Stimulated activated naive CD4-positive, alpha-beta T cell (primary cell): Measurements from ENCODE around the gene CNTN1.
"Not testable (repeated sequence)": the region's sequence is repeated elsewhere in the genome, so short reads cannot be mapped to it uniquely, and the experiment has no call there.

Experiments
- DNase-seq, 6 experiments: peaks; one replicate each; lab custom pipeline; 2025; lab: John Stamatoyannopoulos, UW

The CNTN1 gene

DNA sequence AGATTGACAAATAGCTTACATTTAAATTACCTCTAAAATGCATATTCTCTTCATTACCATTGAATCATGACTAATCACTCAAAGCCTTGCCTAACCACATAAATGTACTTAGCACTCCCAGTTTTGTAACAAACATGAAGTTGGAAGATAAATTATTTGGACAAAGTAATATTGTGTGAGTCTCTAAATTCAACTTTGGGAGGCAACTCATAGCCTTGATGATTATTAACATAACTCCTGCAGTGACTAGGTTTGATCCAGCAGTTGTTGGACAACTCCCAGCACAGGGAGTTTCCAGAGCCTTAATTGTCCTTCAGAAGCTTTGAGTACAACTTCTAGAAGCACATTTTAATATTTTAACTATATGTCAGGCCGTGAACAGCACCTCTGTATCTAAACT is 342.4 kb downstream of the CNTN1 start:
- DNase-seq, result no peak

DNA sequence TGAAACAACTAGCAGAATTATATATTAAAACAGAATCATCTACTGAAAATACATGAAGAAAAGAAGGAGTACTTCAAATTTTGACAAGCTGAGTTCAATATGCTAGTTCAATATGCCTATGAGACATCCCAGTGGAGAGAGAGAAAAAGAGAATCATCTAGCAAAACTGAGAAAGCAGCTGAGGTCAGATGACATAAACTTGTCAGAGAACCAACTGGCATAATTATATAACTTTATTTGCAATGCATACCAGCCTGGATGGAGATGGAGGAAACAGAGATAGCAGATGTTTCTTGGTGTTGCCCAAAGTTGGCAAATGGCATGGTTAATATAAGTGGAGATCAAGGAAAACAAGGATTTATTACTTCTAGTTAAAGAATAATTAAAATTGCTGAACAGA is 347.2 kb downstream of the CNTN1 start:
- no peak for DNase-seq

GRCh38 chr12:41045509-41045908 is 353.3 kb downstream of the CNTN1 start:
- DNase-seq, result no peak

- no peak for DNase-seq
Measured at GRCh38 chr12:41049033-41049432, 356.8 kb downstream of the CNTN1 start.

- DNase-seq, result no peak
Measured at GRCh38 chr12:41051954-41052353, 359.7 kb downstream of the CNTN1 start.

DNA sequence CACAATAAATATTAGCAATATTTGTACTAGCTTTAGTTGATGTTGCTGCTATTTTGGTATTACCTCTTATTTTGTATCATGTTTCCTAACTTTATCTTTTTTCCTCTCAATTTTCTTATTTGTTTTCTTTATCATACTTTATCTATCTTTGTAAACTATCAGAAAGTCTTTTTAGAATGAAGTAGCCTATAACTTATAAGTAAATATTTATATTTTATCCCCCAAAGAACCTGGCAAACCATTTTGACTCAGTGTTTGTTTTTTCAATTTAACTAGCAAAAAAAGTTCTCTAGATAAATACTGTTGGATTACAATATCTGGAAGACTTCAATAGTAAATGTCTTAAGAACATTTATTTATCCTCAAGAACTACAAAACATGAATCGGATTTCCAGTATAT is 360.2 kb downstream of the CNTN1 start:
- DNase-seq, result no peak

DNA sequence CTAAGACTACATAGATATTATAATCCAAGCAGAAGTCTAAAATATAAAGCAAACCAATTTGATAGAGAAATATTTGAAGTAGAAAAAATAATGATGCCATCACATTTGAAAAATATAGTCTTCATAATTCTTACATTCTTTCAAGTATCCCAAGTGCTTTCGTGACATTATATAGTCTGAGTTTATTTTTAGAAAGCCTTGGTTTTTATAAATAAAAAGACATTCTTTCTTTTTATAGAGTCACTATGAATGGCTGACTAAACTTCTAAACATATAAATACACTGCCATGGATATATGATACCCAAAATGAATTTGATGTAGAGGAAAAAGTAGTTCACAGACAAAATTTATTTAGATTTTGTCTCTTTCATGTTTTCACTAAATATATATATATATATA is 360.8 kb downstream of the CNTN1 start:
- DNase-seq, result no peak

DNA sequence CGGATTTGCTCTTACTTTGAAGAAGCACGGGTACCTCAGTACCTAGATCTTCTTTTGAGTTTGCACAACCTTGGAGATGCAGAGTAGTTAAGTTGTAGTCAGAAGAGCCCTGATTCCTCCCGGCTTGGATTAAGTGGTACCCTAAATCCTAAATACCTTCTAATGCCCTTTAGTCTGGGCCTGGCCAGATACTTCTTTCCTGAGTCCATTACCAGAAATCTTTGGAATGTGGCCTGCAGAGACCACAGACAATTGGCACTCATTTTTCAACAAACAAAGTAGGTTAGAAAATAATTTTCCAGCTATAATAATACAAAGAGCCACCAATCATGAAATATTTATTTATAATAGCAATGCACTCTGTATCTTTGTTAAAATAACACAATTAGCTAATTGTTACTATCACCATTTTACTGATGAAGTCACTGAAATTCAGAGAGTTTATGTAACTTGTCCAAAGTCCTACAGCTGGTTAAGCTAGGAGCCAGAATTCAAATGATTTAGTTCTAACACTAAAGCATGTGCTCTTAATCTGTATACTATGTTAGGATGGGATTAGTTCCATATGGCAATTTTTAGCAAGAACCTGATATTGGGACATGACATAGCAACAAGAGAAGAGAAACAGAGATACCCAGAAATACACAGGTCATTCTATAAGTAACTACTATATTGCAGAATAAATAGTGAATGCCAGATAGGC is 363.8 kb downstream of the CNTN1 start:
- no peak for DNase-seq

DNA sequence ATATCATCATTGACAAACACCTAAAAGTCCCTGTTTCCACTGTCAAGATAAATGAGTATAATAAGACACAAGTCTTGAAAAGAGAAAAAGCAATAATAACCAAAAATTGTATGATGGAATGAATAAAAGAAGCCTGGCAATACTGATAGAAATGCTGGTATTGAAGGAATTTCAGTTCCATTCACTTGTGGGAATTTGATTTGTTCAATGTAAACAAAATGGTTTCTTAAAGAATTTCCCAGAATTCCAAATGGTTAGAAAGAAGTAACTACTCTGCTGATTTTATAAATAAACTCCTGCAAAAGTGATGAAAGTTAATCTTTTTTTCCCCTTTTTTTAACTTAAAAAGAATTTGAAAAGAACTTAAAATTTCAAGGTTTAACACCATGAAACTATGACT is 366.0 kb downstream of the CNTN1 start:
- no peak for DNase-seq

DNA sequence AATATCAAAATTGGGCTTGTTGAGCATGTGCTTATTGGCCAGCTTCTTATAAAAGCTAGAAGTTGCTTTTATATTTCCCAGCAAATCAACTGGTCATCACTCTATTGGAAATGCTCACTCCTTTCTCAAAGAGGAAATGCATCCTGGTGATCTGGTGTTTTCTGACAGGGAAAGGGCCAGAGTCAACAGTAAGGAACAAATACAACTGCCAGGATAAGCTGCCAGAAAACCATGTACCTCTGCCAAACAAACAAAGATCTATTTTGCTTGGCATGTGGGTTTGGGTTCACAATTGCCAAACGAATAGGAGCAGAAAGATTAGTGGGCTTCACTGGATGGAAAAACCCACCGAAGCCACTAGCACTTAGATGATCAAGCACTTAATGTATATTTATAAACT is 369.0 kb downstream of the CNTN1 start:
- DNase-seq, result no peak

GRCh38 chr12:41064411-41064810 is 372.2 kb downstream of the CNTN1 start:
- no peak for DNase-seq

GRCh38 chr12:41067941-41068645 is 375.9 kb downstream of the CNTN1 start:
- DNase-seq, result no peak

DNA sequence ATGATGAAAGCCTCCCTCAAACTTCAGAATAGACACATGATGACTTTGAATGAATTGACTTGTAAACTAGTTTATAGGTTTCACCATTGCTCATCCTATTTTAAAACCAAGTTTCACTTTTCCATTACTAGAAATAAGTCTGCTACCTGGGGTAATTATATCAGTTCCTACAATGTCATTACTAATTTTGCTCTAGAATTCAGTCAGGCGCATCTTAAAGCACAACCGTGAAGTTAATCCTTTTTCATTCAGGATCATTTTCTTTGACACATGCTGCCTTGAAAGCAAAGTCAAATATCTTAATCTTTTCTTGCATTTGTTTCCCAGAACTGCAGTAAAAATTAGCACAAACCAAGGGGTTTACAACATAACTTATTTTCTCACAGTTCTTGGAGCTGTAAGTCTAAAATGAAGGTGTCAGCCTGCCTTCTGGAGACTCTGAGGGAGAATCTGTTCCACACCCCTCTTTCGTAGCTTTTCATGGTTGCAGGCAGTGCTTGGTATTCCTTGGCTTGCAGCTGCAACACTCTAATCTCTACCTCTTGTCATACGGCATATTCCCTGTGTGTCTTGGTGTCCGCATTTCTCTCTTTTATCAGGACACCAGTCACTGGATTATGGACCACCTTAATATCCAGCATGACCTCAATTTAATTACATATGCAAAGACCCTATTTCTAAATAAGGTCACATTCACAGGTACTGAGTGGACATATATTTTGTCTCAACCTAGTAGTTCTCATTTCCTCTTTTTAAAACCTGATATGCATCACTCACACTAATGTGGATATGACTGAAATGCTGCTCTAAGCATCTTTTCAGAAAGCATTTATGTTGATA is 381.6 kb downstream of the CNTN1 start:
- DNase-seq, result no peak

DNA sequence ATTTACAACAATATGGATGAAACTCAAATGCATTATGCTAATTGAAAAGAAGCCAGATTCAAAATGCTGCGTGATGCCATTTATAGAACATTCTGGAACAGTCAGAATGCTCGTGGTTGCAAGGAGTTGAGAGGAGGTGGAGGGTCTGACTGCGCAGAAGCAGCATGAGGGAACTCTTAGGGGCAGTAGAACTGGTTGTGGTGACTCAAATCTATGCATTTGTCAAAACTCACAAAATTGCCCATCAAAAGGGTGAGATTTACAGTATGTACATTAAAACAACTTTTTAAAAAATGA is 382.2 kb downstream of the CNTN1 start:
- DNase-seq, result no peak

DNA sequence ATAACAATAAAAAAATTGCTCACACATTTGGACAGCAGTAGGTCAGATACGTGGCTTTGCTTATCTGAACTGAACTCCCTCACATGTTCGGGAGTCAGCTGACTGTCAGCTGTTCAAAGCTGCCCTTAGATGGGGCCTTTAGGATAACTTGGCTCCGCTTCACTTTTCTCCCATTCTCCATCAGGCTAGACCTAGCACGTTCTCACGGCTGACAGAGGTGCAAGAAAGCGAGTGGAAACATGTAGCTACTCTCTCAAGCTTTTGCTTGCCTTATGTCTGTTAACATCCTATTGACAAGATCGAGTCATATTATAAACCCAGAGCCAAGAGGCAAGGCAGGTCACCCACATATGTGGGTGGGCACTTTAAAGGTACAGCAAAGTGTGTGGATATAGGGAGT is 383.9 kb downstream of the CNTN1 start:
- no peak for DNase-seq

DNA sequence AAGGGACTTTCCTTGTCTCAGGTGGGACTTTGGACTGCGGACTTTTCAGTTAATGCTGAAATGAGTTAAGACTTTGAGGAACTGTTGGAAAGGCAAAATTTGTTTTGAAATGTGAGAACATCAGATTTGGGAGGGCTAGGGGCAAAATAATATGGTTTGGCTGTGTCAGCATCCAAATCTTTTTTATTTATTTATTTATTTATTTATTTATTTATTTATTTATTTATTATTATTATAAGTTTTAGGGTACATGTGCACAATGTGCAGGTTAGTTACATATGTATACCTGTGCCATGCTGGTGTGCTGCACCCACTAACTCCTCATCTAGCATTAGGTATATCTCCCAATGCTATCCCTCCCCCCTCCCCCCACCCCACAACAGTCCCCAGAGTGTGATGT is 389.0 kb downstream of the CNTN1 start:
- DNase-seq, result not testable (repeated sequence)

DNA sequence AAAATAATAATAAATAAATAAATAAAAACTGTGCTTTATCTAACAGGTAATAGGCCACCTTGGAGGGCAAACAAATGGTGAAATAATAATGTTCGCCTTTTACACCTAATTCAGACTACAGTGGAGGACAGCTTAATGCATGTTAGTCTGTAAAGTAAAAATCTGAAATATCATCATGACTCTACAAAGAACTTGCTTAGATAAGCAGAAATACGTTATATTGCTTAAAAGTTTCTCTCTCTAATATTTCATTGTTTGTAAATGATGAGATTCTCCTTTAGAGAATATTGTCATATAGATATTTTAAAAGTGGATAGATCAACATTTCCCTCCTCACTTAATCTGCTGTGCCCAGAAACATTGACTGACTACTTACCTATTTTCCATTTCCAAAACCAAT is 397.2 kb downstream of the CNTN1 start:
- DNase-seq, result no peak

- no peak for DNase-seq
Measured at GRCh38 chr12:41092115-41092514, 399.9 kb downstream of the CNTN1 start.

- DNase-seq, result no peak
Measured at GRCh38 chr12:41096797-41097196, 404.6 kb downstream of the CNTN1 start.

- no peak for DNase-seq
Measured at GRCh38 chr12:41100572-41100971, 408.3 kb downstream of the CNTN1 start.

GRCh38 chr12:41101806-41102205 is 409.6 kb downstream of the CNTN1 start:
- no peak for DNase-seq

- DNase-seq, result no peak
Measured at GRCh38 chr12:41103614-41104013, 411.4 kb downstream of the CNTN1 start.

- DNase-seq, result no peak
Measured at GRCh38 chr12:41106315-41106714, 414.1 kb downstream of the CNTN1 start.
